ENCODE measurements around the gene ECI2. TPM values are rescaled to one million over a fixed set of nuclear protein-coding genes. Genes with fewer than 3 reads are reported as not detected.
A peak's percentile ranks its signal among the peaks of the same experiment; 100 is the strongest.

ECI2 gene
- total RNA-seq, 2 donors from 2014 or later = 16.5 to 55.8 TPM

GRCh38 chr6:4133941-4134838 is 1.2 kb downstream of the ECI2 start:
- Histone ChIP-seq H3K36me3 (replicated peaks in 1 of 2; ENCODE audit: insufficient read depth in 1 of 2, low read depth in 2 of 2) (peaks cover 0 to 7% of the 10 kb centered on the region in 2 donors), H3K27me3 (no peaks in the 10 kb centered on the region), H3K4me3 (peak overlapping the region in 1 of 2 donors; percentile 69), H3K27ac (peak overlapping the region; percentile 80 to 97 (median 96)), H3K9me3 (no peaks in the 10 kb centered on the region), H3K4me1 (peaks cover 58% of the 10 kb centered on the region)
- intact Hi-C loops (cut with DNase I) = no loop called here
- no peak for ATAC-seq
- DNase-seq = peak; percentile 33 to 63 (median 54)
- 3 to 10% methylated on average over 13 of the region's 13 CpGs for WGBS, 2 donors
- TF ChIP-seq POLR2A (IDR thresholded peaks at IDR 0.05) (peak in 1 of 3 donors; percentile 47), CTCF (IDR thresholded peaks at IDR 0.05) (no peak)

GRCh38 chr6:4130357-4130987 is 4.9 kb downstream of the ECI2 start:
- peak overlapping the region; percentile 8 to 64 (median 52) for H3K27ac ChIP-seq
- peaks cover 53% of the 10 kb centered on the region for H3K4me1 ChIP-seq
- no peaks in the 10 kb centered on the region for H3K9me3 ChIP-seq
- H3K27me3 ChIP-seq = no peaks in the 10 kb centered on the region
- TF ChIP-seq CTCF (IDR thresholded peaks at IDR 0.05) = no peak
- TF ChIP-seq POLR2A (IDR thresholded peaks at IDR 0.05) = no peak
- DNase-seq (peak; percentile 85 to 93 (median 90)), ATAC-seq (no peak)
- no peak overlapping the region for H3K4me3 ChIP-seq
- peaks cover 0 to 13% of the 10 kb centered on the region in 2 donors for H3K36me3 ChIP-seq (replicated peaks in 1 of 2; ENCODE audit: insufficient read depth in 1 of 2, low read depth in 2 of 2)
- WGBS, 2 donors = 51% methylated on average over 5 of the region's 5 CpGs
- intact Hi-C loops (cut with DNase I) = no loop called here

GRCh38 chr6:4129446-4129845 is 5.9 kb downstream of the ECI2 start:
- Histone ChIP-seq H3K27me3 (no peaks in the 10 kb centered on the region), H3K27ac (no peak overlapping the region), H3K36me3 (replicated peaks in 1 of 2; ENCODE audit: insufficient read depth in 1 of 2, low read depth in 2 of 2) (peaks cover 0 to 16% of the 10 kb centered on the region in 2 donors), H3K9me3 (no peaks in the 10 kb centered on the region), H3K4me1 (peaks cover 59% of the 10 kb centered on the region), H3K4me3 (no peak overlapping the region)
- TF ChIP-seq POLR2A (IDR thresholded peaks at IDR 0.05) (no peak), CTCF (IDR thresholded peaks at IDR 0.05) (no peak)
- ATAC-seq (no peak), DNase-seq (no peak)
- intact Hi-C loops (cut with DNase I) = no loop called here

GRCh38 chr6:4128748-4129147 is 6.6 kb downstream of the ECI2 start:
- Histone ChIP-seq H3K27me3 (no peaks in the 10 kb centered on the region), H3K36me3 (replicated peaks in 1 of 2; ENCODE audit: insufficient read depth in 1 of 2, low read depth in 2 of 2) (peaks cover 0 to 16% of the 10 kb centered on the region in 2 donors), H3K4me3 (no peak overlapping the region), H3K4me1 (peaks cover 53% of the 10 kb centered on the region), H3K27ac (no peak overlapping the region), H3K9me3 (no peaks in the 10 kb centered on the region)
- no peak for ATAC-seq
- DNase-seq = no peak
- intact Hi-C loops (cut with DNase I) = no loop called here
- 79 to 85% methylated on average over 6 of the region's 6 CpGs for WGBS, 2 donors
- no peak for TF ChIP-seq CTCF (IDR thresholded peaks at IDR 0.05)
